AG09309 (cell line): ENCODE results near the gene PITPNC1.

Experiments used
- DNase-seq: peaks from one replicate; pipeline ENCODE4 v3.0.0-alpha.2; 2010; ENCODE audit warnings: low read depth
- H3K4me3 ChIP-seq: 2 replicates; pipeline ENCODE4 v1.5.1; 2011; ENCODE audit warnings: mild to moderate bottlenecking, low read depth, low read length, moderate library complexity; ENCODE audit not compliant: control insufficient read depth
- TF ChIP-seq, protein P1 (sequence below): IDR thresholded peaks from 2 replicates; pipeline ENCODE4 v1.5.1; 2011; ENCODE audit warnings: mild to moderate bottlenecking, low read depth, low read length, inconsistent platforms; ENCODE audit not compliant: insufficient read depth, control insufficient read depth; ENCODE audit errors: missing control alignments

PITPNC1 gene

DNA sequence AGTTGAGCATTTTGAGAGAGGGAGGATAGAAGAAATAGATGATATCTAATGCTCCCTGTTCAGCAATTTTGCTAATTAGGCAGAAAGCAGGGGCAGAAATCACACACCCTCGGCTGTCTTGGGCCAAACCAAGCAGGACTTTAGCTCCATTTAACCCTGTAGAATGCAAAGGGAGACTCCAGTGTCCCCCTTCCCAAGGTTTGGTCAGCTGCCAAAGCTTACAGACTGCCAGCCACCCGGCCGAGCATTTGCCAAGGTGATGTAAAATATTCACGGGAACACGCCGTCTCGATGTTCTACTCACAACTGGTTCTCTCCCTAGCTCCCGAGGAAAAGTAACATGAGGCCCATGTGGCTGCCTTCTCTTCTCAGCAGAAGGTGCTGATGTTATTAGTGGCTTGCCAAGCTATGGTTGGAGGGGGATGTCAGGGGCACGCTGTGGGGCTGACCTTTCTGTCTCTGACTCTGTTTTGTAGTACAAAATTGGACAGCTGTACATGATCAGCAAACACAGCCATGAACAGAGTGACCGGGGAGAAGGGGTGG lies 155.3 kb downstream of the PITPNC1 start:
- DNase-seq = no peak
- H3K4me3 ChIP-seq = no peak overlapping the region
- TF ChIP-seq, protein P1, sequence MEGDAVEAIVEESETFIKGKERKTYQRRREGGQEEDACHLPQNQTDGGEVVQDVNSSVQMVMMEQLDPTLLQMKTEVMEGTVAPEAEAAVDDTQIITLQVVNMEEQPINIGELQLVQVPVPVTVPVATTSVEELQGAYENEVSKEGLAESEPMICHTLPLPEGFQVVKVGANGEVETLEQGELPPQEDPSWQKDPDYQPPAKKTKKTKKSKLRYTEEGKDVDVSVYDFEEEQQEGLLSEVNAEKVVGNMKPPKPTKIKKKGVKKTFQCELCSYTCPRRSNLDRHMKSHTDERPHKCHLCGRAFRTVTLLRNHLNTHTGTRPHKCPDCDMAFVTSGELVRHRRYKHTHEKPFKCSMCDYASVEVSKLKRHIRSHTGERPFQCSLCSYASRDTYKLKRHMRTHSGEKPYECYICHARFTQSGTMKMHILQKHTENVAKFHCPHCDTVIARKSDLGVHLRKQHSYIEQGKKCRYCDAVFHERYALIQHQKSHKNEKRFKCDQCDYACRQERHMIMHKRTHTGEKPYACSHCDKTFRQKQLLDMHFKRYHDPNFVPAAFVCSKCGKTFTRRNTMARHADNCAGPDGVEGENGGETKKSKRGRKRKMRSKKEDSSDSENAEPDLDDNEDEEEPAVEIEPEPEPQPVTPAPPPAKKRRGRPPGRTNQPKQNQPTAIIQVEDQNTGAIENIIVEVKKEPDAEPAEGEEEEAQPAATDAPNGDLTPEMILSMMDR = no peak

DNA sequence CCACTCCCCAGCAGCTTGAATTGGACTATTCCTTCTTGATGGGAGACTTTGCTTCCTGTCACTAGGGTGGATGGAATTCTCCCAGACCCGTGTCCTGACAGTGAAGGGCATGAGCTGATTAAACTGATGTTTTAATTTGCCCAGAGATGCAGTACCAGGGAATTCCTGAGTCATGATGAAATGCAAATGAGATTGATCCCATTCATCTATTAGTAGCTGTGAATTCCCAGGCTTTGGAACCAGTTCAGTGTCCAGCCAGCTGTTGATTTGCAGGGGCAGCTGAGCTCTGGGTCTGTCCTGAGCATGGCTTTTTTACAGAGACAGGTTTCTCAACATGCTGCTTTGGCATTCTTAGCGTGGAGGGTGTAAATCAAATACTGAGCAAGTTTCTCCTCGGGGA lies 157.9 kb downstream of the PITPNC1 start:
- no peak for DNase-seq
- TF ChIP-seq, protein P1 = no peak
- no peak overlapping the region for H3K4me3 ChIP-seq

DNA sequence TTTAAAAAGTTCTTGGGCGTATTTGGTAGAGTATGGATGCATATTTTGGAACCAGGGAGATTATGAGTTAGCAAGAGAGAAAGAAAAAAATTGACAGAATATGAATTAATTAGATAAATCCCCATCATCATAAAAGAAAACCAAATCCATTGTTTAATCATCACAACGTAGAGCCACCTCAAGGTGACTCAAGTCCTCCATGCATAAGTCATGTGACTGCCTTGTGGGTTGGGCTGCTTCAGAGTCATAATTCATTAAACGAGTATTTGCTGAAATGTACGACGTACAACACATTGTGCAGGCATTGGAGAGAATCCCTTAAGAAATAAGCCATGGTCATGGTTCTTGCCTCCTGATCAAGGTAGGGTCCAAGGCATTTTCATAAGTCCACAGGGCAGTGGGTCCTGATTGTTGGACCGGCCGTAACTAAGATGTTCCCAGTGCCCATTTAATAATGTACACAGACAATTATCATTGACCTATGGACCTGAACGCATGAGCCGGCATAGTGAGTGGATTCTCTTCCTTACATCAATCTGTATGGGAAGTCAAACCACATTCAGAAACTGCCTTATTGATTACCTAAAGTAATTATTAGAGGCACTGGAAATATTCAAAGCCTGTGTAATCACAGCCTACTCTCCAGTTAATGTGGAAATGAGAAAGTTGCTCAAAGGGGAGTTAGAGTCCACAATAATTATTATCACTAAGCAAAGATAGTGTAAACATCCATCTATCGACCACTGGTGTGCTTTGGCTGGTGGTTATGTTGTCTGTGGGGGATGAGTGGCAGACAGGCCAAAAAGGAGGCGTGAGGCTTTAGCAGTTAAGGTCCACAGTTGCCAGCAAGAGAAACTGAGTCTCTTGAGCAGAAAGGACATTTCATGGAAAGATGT lies 165.4 kb downstream of the PITPNC1 start:
- no peak overlapping the region for H3K4me3 ChIP-seq
- TF ChIP-seq, protein P1 = no peak
- DNase-seq = no peak

DNA sequence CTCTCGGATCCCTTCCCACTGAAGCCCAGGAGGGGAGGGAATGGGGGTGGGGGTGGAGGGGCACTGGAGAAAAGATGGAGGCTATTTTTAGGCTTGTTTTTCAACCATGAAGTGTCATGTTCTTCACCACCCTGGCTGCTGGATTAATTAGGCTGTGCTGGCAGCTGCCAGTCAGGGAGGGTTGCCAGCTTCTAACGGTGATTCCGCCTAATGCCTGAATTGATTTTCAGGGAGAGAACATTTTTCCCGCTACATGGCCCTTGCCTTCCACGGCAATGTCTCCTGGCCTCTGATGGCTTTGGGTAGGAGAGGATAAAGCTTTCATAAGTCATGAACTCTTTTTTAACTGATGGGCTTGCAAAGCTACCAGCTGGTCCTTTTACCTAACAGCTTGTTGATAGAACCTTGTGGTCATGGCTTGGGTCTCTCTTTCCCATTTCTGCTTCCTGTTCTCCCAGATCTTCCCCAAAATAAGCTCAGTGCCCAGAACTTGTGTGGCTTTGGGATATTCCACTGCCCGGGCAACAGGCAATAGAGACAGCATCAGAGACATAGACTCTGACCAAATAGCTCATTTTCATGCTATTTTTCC lies 167.4 kb downstream of the PITPNC1 start:
- TF ChIP-seq, protein P1 = no peak
- no peak for DNase-seq
- H3K4me3 ChIP-seq = no peak overlapping the region

DNA sequence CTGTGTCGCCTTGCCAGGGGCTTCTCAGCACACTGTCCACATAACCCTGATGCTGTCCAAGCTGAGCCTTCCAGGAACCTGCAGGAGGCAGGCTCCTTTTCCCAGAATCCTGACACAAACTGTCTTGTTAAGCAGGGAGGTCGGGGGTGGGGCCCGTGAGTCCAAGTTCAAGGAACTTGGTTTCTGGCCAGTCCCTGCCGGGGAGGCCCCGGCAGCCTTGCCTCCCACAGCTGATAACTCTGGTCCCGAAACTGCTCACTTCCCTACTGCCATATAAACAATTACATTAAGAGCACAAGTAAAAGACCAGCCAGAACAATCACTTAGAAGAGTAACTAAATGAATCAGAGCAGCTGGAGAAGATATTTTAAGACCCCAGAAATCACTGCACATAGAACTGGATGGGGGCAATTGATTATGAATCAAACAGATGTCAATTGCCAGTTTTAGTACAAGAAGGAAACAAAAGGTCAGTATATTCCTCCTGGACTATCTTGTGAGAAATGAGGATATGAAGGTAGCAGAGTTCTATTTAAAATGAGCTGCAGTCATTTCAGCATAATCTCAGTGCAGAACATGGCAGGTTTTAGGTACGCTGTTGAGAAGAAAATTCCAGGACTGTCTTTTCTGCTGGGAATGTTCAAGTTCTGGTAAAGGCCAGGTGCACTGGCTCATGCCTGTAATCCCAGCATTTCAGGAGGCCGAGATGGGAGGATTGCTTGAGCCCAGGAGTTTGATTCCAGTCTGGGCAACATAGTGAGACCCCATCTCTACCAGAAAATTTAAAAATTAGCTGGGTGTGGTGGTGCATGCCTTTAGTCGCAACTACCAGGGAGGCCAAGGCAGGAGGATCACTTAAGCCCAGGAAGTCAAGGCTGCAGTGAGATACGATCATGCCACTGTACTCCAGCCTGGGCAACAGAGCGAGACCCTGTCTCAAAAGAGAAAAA lies 169.8 kb downstream of the PITPNC1 start:
- DNase-seq = peak; percentile 7
- TF ChIP-seq, protein P1 = no peak
- H3K4me3 ChIP-seq = no peak overlapping the region

DNA sequence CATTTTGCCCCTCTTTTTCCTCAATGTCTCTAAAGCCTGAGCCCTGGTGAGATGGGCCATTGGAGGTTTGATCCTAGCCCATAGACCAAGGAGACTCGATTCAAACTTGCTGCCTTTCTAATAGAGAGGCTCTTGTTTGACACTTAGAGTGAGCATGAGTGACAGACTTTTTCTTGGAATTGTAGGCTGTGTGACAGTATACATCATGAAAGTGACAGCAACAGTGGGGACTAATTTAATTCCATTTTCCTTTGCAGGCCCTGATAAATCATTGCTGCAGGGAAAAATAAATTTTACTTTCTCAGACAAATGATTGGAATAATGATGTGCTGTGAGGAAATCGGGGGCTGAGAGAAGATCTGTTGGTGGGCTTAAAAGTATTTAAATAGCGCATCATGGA lies 171.6 kb downstream of the PITPNC1 start:
- TF ChIP-seq, protein P1 = no peak
- no peak for DNase-seq
- H3K4me3 ChIP-seq = no peak overlapping the region
